Inferior parietal cortex (tissue), 1 donor: ENCODE data around the gene DGKH.

Experiments used
- DNase-seq: peaks from one replicate; pipeline ENCODE4 v3.0.0-alpha.2; 2016; ENCODE audit errors: extremely low spot score

Gene DGKH

DNA sequence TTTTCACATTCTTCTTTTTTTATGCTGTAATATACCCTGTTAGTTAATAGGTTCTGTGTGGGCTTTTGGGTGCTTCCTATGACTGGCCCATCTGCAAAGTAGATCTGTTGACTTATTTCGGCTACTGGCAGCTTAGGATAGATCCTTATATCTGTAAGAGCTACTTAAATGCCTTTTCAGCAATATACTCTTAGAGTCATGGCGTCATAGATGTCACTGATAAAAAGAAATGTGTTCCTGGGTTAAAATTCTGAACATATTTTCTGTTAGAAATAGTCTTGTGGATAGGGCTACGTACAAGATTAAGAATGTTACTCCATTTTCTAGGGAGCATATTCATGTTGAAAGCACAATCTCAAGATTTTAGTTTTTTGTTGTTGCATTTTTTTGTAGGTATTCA is 228.2 kb downstream of the DGKH start:
- DNase-seq: no peak

DNA sequence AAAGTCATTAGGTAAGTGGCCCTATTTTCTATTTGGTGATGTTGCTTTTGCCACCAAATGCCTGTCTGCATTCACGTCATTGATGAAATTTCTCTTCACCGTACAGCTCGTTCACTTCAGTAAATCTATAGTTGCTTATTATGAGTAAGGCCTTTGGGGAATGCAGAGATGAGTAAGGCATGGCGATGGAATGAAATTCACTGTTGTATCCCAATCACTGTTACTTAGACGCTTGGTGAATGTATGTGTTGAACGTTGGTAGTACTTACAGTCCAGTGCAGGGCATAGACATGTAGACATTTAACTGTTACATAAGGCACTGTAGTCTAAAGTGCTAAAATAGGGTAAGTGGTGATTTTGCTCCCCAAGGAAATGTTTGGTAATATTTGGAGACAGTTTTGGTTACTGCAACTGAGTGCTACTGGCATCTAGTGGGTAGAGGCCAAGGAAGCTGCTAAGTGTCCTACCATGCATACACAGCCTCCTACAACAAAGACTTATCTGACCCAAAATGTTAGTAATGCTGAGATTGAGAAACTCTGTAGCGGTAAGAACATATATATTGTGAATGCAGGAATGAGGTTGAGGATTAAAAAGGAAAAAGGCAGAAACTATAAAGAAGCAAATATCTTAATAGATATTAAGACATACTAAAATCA is 229.3 kb downstream of the DGKH start:
- DNase-seq: no peak

DNA sequence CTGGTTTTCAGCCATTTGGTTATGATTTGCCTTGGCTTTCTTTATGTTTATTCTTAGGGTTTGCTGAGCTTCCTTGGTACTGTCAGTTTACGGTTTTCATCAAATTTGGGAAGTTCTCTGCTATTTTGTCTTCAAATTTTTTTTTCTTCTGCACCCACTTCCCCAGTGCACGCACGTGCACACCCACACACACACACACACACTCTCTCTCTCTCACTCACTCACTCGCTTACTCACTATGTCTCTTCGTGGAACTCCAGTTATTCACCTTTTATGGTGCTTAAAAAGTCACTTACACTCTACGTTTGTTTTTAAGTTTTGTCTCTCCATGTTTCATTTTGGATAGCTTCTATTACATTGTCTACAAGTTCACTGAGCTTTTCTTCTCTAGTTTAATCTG is 230.6 kb downstream of the DGKH start:
- no peak for DNase-seq

DNA sequence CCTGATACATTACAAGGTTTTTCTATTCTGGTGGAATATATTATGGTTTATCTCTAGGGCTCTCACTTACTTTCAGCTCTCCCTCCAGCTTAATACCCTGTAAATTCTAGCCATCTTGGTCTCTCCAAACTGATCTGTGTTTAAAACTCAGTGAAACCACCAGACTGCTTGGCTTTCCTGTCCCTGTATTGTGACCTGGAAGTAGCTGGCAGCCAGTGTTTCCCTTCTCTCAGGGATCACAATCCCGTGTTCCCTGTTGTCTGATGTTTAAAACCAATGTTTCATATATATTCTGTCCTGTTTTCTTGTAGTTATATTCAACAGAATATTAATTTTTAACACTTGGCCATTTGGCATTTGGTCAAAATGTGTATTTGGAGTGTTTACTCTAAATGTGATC is 231.5 kb downstream of the DGKH start:
- DNase-seq: no peak

DNA sequence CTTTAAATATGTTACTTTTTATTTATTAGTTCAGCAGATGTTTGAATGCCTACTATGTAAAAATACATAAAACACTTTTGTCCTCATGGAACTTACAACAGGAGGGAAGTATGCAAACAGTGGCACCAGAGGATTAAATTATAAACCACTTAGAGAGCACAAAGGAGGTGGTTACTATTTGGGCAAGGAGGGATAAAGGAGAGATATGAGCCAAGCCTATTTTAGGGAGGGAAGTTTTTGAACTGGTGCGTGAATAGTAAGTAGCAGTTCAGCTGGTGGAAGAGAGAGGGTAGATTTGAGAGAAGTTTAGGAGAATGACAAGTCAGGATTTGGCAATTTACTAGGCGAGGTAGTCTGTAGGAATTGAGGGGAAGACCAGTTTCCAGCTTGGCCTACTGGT is 232.1 kb downstream of the DGKH start:
- no peak for DNase-seq

DNA sequence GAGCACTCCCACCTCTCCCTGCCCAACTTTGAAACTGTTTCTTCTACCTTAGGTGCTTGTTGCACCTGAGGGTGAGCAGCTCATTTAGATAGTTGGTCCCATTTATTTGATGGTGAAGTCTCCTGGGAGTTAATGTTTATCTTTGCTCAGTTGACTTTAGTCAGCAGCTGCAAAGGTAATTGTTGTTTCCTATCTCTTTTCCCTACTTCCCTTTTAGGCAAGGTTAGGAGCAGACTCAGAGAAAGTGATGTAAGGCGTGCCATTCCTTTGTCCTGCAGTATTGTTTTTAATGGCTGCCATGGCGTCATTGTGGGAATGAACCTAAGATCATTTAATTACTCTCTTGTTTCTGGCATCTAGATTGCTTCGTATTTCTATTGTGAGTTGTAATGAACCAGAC is 235.1 kb downstream of the DGKH start:
- no peak for DNase-seq

DNA sequence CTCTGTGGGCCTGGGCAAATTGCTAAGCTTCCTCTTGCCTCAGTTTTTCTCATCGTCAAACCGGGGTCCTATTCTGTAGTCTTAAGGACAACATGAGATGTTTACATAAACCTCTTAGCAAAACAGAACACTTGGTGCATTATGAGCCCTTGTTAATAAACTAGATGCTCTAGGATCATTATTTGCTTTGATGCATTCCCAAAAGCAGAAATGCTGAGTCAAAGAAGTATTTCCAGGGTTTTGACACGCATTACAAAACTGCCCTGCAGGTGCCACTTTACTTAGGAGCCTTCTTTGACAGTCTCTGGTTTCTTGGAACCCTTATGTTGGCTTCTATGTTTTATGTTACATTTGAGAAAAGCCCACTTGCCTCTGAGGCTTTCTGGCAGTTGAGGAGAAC is 235.6 kb downstream of the DGKH start:
- no peak for DNase-seq
